ENCODE results near the gene BPNT1.
"Not testable (repeated sequence)": the region's sequence is repeated elsewhere in the genome, so short reads cannot be mapped to it uniquely, and the experiment has no call there.

DNA sequence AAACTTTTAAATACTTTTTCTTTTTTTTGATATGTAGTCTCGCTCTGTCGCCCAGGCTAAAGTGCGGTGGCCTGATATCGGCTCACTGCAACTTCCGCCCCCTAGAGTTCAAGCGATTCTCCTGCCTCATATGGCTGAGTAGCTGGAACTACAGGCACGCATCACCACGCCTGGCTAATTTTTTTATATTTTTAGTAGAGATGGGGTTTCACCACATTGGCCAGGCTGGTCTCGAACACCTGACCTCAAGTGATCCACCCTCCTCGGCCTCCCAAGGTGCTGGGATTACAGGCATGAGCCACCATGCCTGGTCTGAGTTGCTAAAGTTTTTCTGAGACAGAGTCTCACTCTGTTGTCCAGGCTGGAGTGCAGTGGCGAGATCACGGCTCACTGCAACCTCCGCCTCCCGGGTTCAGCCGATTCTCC lies 3.3 kb downstream of the BPNT1 start:
- TF ChIP-seq POLR2A (IDR thresholded peaks at IDR 0.05), result not testable (repeated sequence)
- TF ChIP-seq, protein P1, sequence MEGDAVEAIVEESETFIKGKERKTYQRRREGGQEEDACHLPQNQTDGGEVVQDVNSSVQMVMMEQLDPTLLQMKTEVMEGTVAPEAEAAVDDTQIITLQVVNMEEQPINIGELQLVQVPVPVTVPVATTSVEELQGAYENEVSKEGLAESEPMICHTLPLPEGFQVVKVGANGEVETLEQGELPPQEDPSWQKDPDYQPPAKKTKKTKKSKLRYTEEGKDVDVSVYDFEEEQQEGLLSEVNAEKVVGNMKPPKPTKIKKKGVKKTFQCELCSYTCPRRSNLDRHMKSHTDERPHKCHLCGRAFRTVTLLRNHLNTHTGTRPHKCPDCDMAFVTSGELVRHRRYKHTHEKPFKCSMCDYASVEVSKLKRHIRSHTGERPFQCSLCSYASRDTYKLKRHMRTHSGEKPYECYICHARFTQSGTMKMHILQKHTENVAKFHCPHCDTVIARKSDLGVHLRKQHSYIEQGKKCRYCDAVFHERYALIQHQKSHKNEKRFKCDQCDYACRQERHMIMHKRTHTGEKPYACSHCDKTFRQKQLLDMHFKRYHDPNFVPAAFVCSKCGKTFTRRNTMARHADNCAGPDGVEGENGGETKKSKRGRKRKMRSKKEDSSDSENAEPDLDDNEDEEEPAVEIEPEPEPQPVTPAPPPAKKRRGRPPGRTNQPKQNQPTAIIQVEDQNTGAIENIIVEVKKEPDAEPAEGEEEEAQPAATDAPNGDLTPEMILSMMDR (IDR thresholded peaks at IDR 0.05), result not testable (repeated sequence)
